ENCODE measurements around the gene MAP1LC3A.

MAP1LC3A gene

DNA sequence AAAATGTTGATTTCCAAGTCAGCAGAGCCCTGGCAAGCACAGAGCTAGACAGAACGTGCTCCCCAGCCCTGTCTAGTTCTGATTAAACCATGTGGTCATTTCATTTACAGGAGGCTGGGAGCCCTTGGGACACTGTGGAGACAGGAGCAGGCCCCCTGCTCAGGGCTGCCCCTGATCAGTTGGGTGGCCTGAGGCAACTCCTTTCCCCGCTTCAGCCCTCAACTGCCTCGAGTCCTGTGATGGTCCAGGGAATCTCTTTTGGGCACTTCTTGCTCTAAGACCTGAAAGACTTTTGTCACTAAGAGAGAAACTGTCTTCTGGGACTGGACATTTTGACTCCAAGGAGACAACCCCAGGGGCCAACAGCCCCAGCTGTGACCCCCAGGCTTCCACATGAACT lies 28.8 kb upstream of the MAP1LC3A start:
- DNase-seq (ENCODE audit: low read depth): no peak
- H3K4me3 ChIP-seq (ENCODE audit: low read depth, low read length): no peak overlapping the region
- TF ChIP-seq, protein P1, sequence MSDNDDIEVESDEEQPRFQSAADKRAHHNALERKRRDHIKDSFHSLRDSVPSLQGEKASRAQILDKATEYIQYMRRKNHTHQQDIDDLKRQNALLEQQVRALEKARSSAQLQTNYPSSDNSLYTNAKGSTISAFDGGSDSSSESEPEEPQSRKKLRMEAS (IDR thresholded peaks at IDR 0.05; ENCODE audit: low read depth, low read length): no peak
- TF ChIP-seq, protein P2, sequence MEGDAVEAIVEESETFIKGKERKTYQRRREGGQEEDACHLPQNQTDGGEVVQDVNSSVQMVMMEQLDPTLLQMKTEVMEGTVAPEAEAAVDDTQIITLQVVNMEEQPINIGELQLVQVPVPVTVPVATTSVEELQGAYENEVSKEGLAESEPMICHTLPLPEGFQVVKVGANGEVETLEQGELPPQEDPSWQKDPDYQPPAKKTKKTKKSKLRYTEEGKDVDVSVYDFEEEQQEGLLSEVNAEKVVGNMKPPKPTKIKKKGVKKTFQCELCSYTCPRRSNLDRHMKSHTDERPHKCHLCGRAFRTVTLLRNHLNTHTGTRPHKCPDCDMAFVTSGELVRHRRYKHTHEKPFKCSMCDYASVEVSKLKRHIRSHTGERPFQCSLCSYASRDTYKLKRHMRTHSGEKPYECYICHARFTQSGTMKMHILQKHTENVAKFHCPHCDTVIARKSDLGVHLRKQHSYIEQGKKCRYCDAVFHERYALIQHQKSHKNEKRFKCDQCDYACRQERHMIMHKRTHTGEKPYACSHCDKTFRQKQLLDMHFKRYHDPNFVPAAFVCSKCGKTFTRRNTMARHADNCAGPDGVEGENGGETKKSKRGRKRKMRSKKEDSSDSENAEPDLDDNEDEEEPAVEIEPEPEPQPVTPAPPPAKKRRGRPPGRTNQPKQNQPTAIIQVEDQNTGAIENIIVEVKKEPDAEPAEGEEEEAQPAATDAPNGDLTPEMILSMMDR (IDR thresholded peaks at IDR 0.05; ENCODE audit: low read depth, low read length): no peak
- TF ChIP-seq POLR2A (IDR thresholded peaks at IDR 0.05; ENCODE audit: extremely low read depth, insufficient read length) (no peak), MYC (IDR thresholded peaks at IDR 0.05; ENCODE audit: low read depth, low read length) (no peak)

DNA sequence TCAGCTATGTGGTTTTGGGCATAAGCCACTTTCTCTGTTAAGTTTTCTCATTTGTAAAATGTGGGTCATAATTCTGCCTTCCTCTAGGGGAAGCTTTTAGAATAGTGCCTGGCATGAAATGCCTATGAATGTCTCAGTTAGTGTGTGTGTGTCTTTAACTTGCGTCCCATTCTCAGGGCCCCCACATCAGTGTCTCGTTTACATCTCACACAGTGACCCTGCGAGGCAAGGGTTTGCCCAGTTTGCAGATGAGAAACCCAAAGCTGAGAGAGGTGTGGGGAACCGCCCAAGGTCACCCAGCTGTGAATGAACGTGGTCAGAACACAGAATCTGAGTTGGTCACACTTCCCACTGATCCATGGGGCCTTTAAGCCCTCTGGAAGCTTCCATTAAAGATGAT lies 28.2 kb upstream of the MAP1LC3A start:
- DNase-seq (ENCODE audit: low read depth): no peak
- H3K4me3 ChIP-seq (ENCODE audit: low read depth, low read length): no peak overlapping the region
- TF ChIP-seq, protein P2 (IDR thresholded peaks at IDR 0.05; ENCODE audit: low read depth, low read length): no peak
- TF ChIP-seq, protein P1 (IDR thresholded peaks at IDR 0.05; ENCODE audit: low read depth, low read length): no peak
- no peak for TF ChIP-seq POLR2A (IDR thresholded peaks at IDR 0.05; ENCODE audit: extremely low read depth, insufficient read length)
- no peak for TF ChIP-seq MYC (IDR thresholded peaks at IDR 0.05; ENCODE audit: low read depth, low read length)

DNA sequence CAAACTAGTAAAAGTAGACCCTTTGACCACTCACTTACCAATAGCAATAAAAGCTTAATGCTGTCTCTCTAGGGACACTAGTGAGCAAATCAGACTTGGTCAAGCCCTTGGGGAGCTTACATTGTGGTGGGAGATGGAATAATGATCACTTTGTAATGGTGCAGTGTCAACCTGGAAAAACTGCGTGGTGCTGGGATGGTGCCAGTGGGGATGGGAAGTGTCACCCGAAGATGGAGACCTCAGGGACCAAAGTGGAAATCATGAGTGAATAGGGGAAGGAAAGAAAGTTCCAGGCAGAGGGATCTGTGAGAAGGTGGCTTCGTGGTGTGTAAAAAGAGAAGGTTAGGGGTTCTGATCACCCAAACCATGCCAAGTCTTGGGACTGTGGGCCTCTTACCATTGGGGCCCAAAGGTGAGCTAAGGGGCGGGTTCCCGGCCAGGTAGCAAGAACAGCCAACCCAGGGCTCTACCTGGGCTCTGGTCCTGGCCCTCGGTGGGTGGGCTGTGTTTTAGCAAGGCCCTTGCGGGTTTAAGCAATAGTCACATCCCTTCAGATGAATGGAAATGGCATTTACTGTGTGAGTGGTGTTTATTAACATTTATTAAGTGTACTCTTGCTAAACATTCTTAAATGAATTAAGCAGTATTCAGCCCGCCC lies 26.8 kb upstream of the MAP1LC3A start:
- TF ChIP-seq POLR2A (IDR thresholded peaks at IDR 0.05; ENCODE audit: extremely low read depth, insufficient read length) (no peak), MYC (IDR thresholded peaks at IDR 0.05; ENCODE audit: low read depth, low read length) (no peak)
- TF ChIP-seq, protein P2 (IDR thresholded peaks at IDR 0.05; ENCODE audit: low read depth, low read length): no peak
- TF ChIP-seq, protein P1 (IDR thresholded peaks at IDR 0.05; ENCODE audit: low read depth, low read length): no peak
- no peak for DNase-seq (ENCODE audit: low read depth)

DNA sequence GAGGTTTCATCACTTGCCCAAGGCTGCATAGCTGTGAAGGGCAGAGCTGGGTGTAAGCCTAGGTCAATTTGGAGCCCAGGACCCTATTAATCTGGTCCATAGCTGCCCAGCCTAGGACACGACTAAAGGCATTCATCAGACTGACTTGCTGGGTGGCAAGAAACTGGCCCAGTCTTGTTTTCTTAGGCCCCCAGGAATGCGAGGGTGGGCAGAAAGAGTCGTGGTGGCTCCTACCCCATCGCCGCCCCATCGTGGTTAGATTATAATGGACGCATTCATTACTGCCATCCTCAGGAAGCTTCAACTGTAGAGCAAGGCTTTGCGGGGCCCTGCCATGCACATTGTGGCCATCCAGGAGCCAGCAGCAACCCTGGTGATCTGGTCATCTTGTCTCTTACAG lies 26.2 kb upstream of the MAP1LC3A start:
- TF ChIP-seq, protein P2 (IDR thresholded peaks at IDR 0.05; ENCODE audit: low read depth, low read length): no peak
- TF ChIP-seq, protein P1 (IDR thresholded peaks at IDR 0.05; ENCODE audit: low read depth, low read length): no peak
- TF ChIP-seq POLR2A (IDR thresholded peaks at IDR 0.05; ENCODE audit: extremely low read depth, insufficient read length) (no peak), MYC (IDR thresholded peaks at IDR 0.05; ENCODE audit: low read depth, low read length) (no peak)
- no peak overlapping the region for H3K4me3 ChIP-seq (ENCODE audit: low read depth, low read length)
- DNase-seq (ENCODE audit: low read depth): no peak

More for the DNA sequence above, 26.8 kb upstream of the MAP1LC3A start:
- no peak overlapping the region for H3K4me3 ChIP-seq (ENCODE audit: low read depth, low read length)

DNA sequence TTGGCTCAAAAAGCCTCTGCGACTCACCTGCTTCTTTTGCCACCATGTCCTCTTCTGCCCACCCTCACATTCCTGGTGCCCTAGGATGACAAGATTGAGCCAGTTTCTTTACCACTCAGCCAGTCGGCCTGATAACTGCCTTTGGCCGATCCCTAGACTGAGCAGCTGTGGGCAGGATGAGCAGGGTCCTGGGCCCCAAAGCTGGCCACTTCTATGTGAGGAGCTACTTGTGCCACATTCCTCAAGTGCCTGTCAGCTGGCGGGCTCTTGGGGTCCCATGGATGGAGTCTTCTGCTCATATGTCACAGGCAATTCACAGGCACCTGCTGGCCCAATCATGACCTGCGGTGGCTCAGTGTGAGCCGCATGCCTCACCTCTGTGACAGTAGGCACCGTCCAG lies 25.8 kb upstream of the MAP1LC3A start:
- no peak overlapping the region for H3K4me3 ChIP-seq (ENCODE audit: low read depth, low read length)
- no peak for DNase-seq (ENCODE audit: low read depth)
- TF ChIP-seq, protein P2 (IDR thresholded peaks at IDR 0.05; ENCODE audit: low read depth, low read length): no peak
- TF ChIP-seq MYC (IDR thresholded peaks at IDR 0.05; ENCODE audit: low read depth, low read length) (no peak), POLR2A (IDR thresholded peaks at IDR 0.05; ENCODE audit: extremely low read depth, insufficient read length) (no peak)
- TF ChIP-seq, protein P1 (IDR thresholded peaks at IDR 0.05; ENCODE audit: low read depth, low read length): no peak
